GM12878 (cell line): Measurements from ENCODE around the gene RBKS. TPM values are rescaled to one million over a fixed set of nuclear protein-coding genes. Genes with fewer than 3 reads are reported as not detected.

ENCODE experiments used
- ATAC-seq: fragments of 200-7000 bp; cut with Tn5 transposase; 3 replicates; pipeline ENCODE4 v1.9.1; 2020; ENCODE audit warnings: mild to moderate bottlenecking, moderate library complexity
- BruUV-seq: library from RNA; stranded (reverse); fragments of 400-500 nt; replicated peaks from 2 replicates; lab custom pipeline; 2021; lab: Mats Ljungman, UMichigan
- CTCF ChIA-PET: fragments of 300-600 bp; sonication (Branson Sonifier 250); formaldehyde crosslinking; extraction: SDS; loops from one replicate; lab custom pipeline; 2021; ENCODE audit warnings: inconsistent platforms; lab: Yijun Ruan, JAX
- POLR2A ChIA-PET: fragments of 350-600 bp; formaldehyde crosslinking; extraction: SDS; loops from one replicate; lab custom pipeline; 2021; ENCODE audit warnings: inconsistent platforms; lab: Charles Lee
- RAD21 ChIA-PET: fragments of 300-600 bp; sonication (Branson Sonifier 250); formaldehyde crosslinking; loops from one replicate; lab custom pipeline; 2023; ENCODE audit warnings: antibody characterized with exemption; ENCODE audit not compliant: unreplicated experiment; lab: Charles Lee
- SMC1A ChIA-PET: fragments of 300-600 bp; sonication (Branson Sonifier 250); formaldehyde crosslinking; loops from one replicate; lab custom pipeline; 2023; ENCODE audit not compliant: unreplicated experiment, uncharacterized antibody; lab: Charles Lee
- DNase-seq: peaks from one replicate; pipeline ENCODE4 v3.0.0-alpha.2; 2011; ENCODE audit warnings: low read depth, low spot score
- FAIRE-seq: peaks from 3 replicates; lab custom pipeline; 2011; peaks lifted over from hg19 to GRCh38; lab: Jason Lieb, UNC
- H2AFZ ChIP-seq: 2 replicates; pipeline ENCODE4 v1.6.0; 2011; ENCODE audit warnings: low read depth, low read length, control low read depth; ENCODE audit not compliant: control insufficient read depth
- H3K27ac ChIP-seq: 2 replicates; pipeline ENCODE4 v1.5.1; 2011; ENCODE audit warnings: control low read depth; ENCODE audit not compliant: control insufficient read depth, insufficient read depth
- H3K27me3 ChIP-seq, 2 experiments: replicated peaks in 1 of 2; 2 replicates each; pipeline versions ENCODE4 v1.6.0 to v1.6.1; 2011; ENCODE audit warnings: low read length in 1 of 2; ENCODE audit not compliant: control insufficient read depth in 2 of 2, insufficient read depth in 2 of 2
- H3K36me3 ChIP-seq, 2 experiments: 2 replicates each; pipeline ENCODE4 v1.5.1; 2011; ENCODE audit warnings: low read length in 1 of 2; ENCODE audit not compliant: control insufficient read depth in 2 of 2, insufficient read depth in 2 of 2
- H3K4me1 ChIP-seq: 2 replicates; pipeline ENCODE4 v1.6.1; 2011; ENCODE audit warnings: mild to moderate bottlenecking, low read length, moderate library complexity, mixed read lengths; ENCODE audit not compliant: control insufficient read depth, insufficient read depth
- H3K4me2 ChIP-seq: 2 replicates; pipeline ENCODE4 v1.6.0; 2011; ENCODE audit warnings: control low read depth; ENCODE audit not compliant: control insufficient read depth, insufficient read depth
- H3K4me3 ChIP-seq: fragments of 200-600 bp; sonication (generic); 2 replicates; pipeline ENCODE4 v1.5.1; 2016
- H3K79me2 ChIP-seq: 2 replicates; pipeline ENCODE4 v1.6.0; 2011; ENCODE audit warnings: low read length; ENCODE audit not compliant: control insufficient read depth, insufficient read depth
- H3K9ac ChIP-seq: 2 replicates; pipeline ENCODE4 v1.8.0; 2011; ENCODE audit warnings: low read length, control low read depth, mixed read lengths; ENCODE audit not compliant: control insufficient read depth, insufficient read depth
- H3K9me3 ChIP-seq: replicated peaks from 3 replicates; pipeline ENCODE4 v1.5.1; 2011; ENCODE audit warnings: mild to moderate bottlenecking, low read length; ENCODE audit not compliant: control insufficient read depth, insufficient read depth
- H4K20me1 ChIP-seq: 2 replicates; pipeline ENCODE4 v1.6.0; 2011; ENCODE audit not compliant: control insufficient read depth, insufficient read depth
- ATF7 ChIP-seq: fragments of 450-650 bp; IDR thresholded peaks from 2 replicates; pipeline ENCODE4 v1.6.1; 2016; ENCODE audit warnings: low read depth, mild to moderate bottlenecking
- E2F4 ChIP-seq: IDR thresholded peaks from 2 replicates; pipeline ENCODE4 v1.6.1; 2012; ENCODE audit warnings: low read depth, low read length, improper control_type of control experiment
- FOS ChIP-seq: IDR thresholded peaks from 3 replicates; pipeline ENCODE4 v1.6.1; 2011; ENCODE audit warnings: borderline replicate concordance; ENCODE audit not compliant: insufficient read length; ENCODE audit errors: extremely low read depth
- HCFC1 ChIP-seq: fragments of 150-350 bp; IDR thresholded peaks from 2 replicates; pipeline ENCODE4 v1.6.1; 2014; ENCODE audit warnings: low read length
- KDM1A ChIP-seq: fragments of 200-600 bp; sonication (generic); IDR thresholded peaks from 2 replicates; pipeline ENCODE4 v1.6.1; 2016; ENCODE audit warnings: borderline replicate concordance
- MLLT1 ChIP-seq: fragments of 450-650 bp; IDR thresholded peaks from 2 replicates; pipeline ENCODE4 v1.6.1; 2016; ENCODE audit warnings: mild to moderate bottlenecking
- NBN ChIP-seq: fragments of 450-650 bp; IDR thresholded peaks from 2 replicates; pipeline ENCODE4 v1.6.1; 2016
- RAD51 ChIP-seq: fragments of 450-650 bp; IDR thresholded peaks from 2 replicates; pipeline ENCODE4 v1.6.1; 2016; ENCODE audit warnings: moderate library complexity, mild to moderate bottlenecking, inconsistent platforms
- RB1 ChIP-seq: fragments of 450-650 bp; formaldehyde crosslinking; IDR thresholded peaks from 2 replicates; pipeline ENCODE4 v1.6.1; 2017; ENCODE audit warnings: mild to moderate bottlenecking, borderline replicate concordance
- RELB ChIP-seq: fragments of 450-650 bp; IDR thresholded peaks from 2 replicates; pipeline ENCODE4 v1.6.1; 2017; ENCODE audit warnings: low read depth, mild to moderate bottlenecking, moderate library complexity
- SMC3 ChIP-seq: IDR thresholded peaks from 2 replicates; pipeline ENCODE4 v1.6.1; 2011; ENCODE audit warnings: low read length, improper control_type of control experiment, borderline replicate concordance
- STAT1 ChIP-seq: fragments of 450-650 bp; conservative IDR thresholded peaks from 2 replicates; pipeline ENCODE4 v1.6.1; 2014; ENCODE audit warnings: antibody characterized with exemption, mild to moderate bottlenecking
- TAF1 ChIP-seq: IDR thresholded peaks from 2 replicates; pipeline ENCODE4 v1.6.1; 2011; ENCODE audit warnings: mild to moderate bottlenecking, low read depth, low read length, borderline replicate concordance
- ZBTB40 ChIP-seq: fragments of 450-650 bp; IDR thresholded peaks from 2 replicates; pipeline ENCODE4 v1.6.1; 2016; ENCODE audit warnings: mild to moderate bottlenecking, moderate library complexity, borderline replicate concordance
- ZNF24 ChIP-seq: fragments of 450-650 bp; IDR thresholded peaks from 2 replicates; pipeline ENCODE4 v1.6.1; 2017; ENCODE audit warnings: antibody characterized with exemption, mild to moderate bottlenecking
- in situ Hi-C: fragments of 300-500 bp; cut with MboI; formaldehyde crosslinking; loops from 9 replicates; pipeline ENCODE4 v1.14.3; 2018; ENCODE audit warnings: mixed read lengths
- intact Hi-C: fragments of 100-400 bp; cut with micrococcal nuclease; formaldehyde crosslinking; loops from one replicate; pipeline ENCODE4 v1.14.2; 2022; ENCODE audit not compliant: unreplicated experiment
- polyA plus RNA-seq, 11 experiments: library from polyadenylated mRNA; depleted of rRNA in 4 of 11; unstranded in 6 of 11; stranded (reverse) in 5 of 11; fragments of >200 nt; fragmentation: Nextera tagmentation in 4 of 11; fragmentation: Illumina TruSeq in 1 of 11; extraction: Ambion mirVana in 4 of 11; extraction: Trizol in 1 of 11; gene quantifications; 1 replicate in 1 of 11; 2 replicates in 10 of 11; pipeline versions ENCODE4 v1.2.1 to v1.2.3, GENCODE V29; 2011 to 2016; ENCODE audit warnings: inconsistent platforms in 2 of 11, missing spikeins in 2 of 11, low read depth in 1 of 11
- total RNA-seq, 4 experiments: library from RNA; depleted of rRNA in 3 of 4; stranded (reverse); fragments of >200 nt in 3 of 4; fragmentation: Illumina TruSeq in 1 of 4; extraction: Trizol in 1 of 4; gene quantifications; 2 replicates each; pipeline versions ENCODE4 v1.2.1 to v1.2.3, GENCODE V29; 2013 to 2021

RBKS gene
- total and polyA plus RNA-seq, 10 of the 15 experiments (the other 5 are each of a cell fraction or from before 2014, with no cell fraction given): 0.39 to 1.8 (median 1.0) TPM

DNA sequence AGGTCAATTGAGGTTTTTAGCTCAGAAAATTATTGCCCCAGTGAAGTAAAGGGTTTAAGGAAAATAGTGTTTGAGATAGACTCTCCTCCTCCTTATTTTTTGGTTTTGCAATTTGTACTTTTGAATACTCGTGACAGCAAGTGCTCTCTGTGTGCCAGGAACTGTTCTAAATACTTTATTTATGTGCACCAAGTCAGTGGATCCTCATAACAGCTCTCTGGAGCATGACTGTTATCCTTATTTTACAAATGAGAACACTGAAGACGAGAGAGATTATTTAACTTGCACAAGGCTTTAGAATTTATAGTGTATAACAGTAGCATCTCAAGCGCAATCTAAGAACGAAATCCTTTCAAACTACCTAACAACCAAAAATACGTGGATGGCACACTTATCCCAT is 25.0 kb upstream of the RBKS start (continued):
- TF ChIP-seq MLLT1 (no peak), FOS (no peak), RB1 (no peak), ATF7 (no peak), SMC3 (no peak), HCFC1 (no peak), ZBTB40 (no peak), RAD51 (no peak), TAF1 (no peak)

- Histone ChIP-seq H3K9ac (no peak overlapping the region), H3K79me2 (no peaks in the 10 kb centered on the region), H3K4me3 (no peak overlapping the region), H3K9me3 (no peaks in the 10 kb centered on the region), H3K27me3 (no peaks in the 10 kb centered on the region), H3K4me2 (no peak overlapping the region), H4K20me1 (no peaks in the 10 kb centered on the region), H3K36me3 (no peaks in the 10 kb centered on the region), H3K4me1 (no peaks in the 10 kb centered on the region), H2AFZ (no peak overlapping the region), H3K27ac (no peak overlapping the region)
- no TSS peak for BruUV-seq
- FAIRE-seq (no peak), DNase-seq (no peak), ATAC-seq (no peak)
- ChIA-PET RAD21 (no interaction called here), SMC1A (interaction anchor here (0.6 to 1.4 kb wide), 3 partner anchors 10 to 30 kb away, joined by 3 read pairs; no protein-coding TSS in a partner anchor), POLR2A (no interaction called here), CTCF (interaction anchor here (1.6 kb wide), 1 partner anchor 10 kb away, joined by 7 read pairs; no protein-coding TSS in a partner anchor)
- in situ Hi-C loops: no loop called here
- TF ChIP-seq E2F4 (no peak), KDM1A (no peak), NBN (no peak), ZNF24 (no peak), STAT1 (no peak), RELB (no peak)
- intact Hi-C loops: no loop called here
These were observed 24.6 kb upstream of the RBKS start for GRCh38 chr2:27914805-27915175.
